SKM-1 treated with dmso at 0.1 percent for 144 hours (cell line): ENCODE results near the gene ID3.

Experiments used
- DNase-seq: peaks from one replicate; lab custom pipeline; 2025; ENCODE audit not compliant: unreplicated experiment; lab: John Stamatoyannopoulos, UW

Gene ID3

DNA sequence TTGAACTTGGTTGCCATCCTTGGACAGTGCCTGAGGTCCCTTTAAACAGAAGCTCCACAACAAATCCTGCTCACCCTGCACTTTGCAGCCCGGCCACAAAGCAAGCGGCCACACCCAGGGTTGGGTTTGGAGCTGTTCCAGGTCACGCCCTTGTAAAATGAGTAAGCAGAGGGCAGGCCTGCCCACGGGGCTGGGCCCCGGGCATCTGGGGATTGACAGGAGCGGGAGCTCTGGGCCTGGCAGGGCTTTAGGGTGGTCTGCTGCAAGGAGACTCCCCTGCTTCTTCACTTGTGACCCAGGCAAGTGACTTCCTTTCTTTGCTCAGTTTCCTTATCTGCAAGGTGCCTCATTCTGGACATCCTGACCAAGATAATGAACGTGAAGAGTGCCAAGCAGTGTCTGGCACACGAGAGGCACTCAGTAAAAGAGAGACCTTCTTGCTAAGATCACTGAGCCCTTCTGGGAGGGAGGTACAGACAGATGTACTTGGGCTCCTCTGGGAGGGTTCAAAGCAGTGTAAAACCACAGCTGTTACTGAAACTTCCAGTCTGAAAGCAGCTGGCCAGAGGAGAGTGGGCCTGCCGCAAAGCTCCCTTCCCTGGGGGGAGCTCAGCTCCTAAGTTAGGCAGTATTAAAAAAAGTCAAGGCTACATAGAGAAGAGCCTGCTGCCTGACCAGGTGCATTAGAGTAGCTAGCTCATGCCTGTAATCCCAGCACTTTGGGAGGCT lies 30.9 kb downstream of the ID3 start:
- peak; percentile 6 for DNase-seq

DNA sequence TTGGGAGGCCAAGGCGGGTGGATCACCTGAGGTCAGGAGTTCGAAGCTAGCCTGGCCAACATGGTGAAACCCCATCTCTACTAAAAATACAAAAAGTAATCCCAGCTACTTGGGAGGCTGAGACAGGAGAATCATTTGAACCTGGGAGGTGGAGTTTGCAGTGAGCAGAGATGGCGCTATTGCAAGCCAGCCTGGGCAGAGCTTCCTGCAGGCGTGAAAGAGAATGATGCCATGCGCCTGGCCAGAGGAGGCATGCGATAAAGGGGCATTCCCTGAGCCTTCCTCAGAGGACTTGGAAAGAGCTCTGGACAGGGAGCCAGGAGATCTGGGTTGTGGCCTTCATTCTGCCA lies 31.4 kb downstream of the ID3 start:
- no peak for DNase-seq

DNA sequence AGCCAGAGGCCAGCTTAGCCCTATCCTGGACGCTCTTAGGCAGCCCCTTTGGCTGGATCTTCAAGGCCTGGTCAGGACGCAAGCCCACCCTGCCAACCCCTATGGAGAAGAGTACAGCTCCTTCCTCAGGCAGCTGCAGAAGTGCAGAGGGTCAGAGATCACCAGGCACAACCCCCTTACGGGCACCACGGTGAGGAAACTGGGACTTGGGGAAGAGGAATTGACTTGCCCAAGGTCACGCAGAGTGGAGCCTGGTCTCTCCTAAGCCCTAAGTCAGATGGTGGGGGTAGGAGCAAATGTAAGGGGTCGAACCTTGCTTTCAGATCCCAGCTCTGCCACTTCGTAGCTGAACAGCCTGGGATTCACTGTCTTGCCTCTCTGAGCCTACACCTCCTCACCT lies 31.9 kb downstream of the ID3 start:
- DNase-seq, result no peak

- DNase-seq, result no peak
Measured at GRCh38 chr1:23526329-23527041, 32.8 kb downstream of the ID3 start.

DNA sequence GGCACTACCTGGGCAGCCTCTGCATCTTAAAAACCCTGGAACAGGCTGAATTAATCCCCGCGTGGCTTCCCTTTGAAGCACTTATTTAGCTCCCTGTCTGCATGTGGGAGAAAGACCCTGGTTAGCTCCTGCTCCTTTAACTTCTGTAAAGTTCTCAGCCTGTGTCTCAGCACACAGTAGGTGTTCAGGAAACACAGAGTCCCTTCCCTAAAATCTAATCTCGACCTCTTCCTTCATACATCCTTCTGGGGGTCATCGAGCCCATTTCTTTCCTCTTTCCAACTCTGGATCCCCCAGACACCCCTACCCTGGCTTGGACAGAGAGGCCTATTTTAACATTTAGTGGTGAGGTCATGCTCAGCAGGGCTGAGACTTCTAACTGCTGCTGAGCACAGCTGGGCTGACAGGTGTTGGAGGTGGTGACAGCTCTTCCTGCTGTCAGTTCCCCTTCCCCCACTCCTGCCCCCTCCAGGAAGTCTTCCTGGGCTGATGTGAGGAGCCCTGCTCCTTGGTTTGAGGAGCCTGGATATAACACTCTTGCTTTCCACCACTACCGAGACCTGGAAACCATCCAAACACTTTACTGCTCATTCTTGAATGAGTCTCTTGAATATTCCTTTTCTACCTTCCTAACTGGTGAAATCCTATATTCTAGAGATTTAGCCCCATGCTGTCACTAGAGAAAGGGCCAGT lies 33.6 kb downstream of the ID3 start:
- no peak for DNase-seq

DNA sequence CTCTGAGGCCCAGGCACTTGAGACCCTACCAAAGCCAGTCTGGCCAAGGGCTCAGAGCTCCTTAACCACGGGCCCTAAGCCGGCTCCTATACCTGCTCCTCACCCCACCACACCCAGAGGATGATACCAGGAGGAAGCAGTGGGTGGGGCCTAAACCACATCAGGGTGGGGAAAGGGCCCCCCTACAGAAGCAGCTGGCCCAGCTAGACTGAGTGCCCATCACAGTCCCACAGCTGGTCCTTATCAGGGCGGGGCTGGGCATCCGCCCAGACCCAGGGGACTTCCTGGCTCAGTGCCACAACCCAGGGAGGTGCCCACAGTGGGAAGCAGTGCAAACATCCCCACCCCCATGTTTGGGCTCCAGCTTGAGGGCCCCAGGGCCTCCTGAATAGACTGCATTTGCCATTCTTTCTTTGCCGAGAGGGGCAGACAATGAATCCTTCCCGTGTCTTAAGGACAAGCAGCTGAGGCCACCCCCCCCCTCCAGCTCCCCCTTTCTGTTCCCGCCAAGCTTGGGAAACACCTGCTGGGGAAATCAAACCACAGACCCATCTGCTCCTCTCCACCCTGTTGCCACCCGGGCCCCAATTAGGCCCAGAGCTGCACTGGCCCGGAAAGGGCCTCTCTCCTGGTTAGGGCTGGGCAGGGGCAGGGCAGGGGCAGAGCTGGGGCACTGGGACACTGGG lies 34.4 kb downstream of the ID3 start:
- DNase-seq, result no peak

GRCh38 chr1:23524163-23524562 lies 35.1 kb downstream of the ID3 start:
- no peak for DNase-seq

DNA sequence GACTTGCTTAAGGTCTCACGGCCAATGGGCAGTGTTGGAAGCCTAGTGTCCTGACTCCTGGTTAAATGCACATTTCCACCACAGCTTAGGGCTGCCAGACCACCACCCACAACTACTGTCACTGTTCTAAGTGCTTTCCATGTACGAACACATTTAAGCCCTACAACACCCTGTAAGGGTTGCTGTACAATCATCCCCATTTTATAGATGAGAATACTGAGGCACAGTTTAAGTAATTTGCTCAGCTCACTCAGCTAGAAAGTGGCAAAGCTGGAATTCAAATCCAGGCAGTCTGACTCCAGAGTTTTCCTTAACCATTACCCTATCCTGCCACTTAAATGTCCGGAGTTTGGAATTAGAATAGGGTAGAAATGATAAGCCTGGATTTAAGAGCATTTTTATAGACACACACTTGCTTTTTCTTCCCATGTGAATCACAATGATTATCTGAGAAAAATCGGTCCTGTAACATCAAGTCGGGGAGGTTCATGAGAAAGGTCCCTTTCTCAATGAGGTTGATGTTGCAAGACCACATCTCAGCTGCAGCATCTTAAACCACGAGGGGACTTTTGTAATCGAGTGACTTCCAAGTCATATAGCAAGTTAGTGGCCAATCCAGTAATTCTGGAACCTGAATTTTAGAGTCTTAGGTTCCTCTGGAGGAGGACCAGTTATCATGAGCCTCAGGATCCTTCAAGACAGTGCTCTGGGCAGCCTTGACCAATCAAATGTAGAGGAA lies 36.9 kb downstream of the ID3 start:
- peak; percentile 62 for DNase-seq

GRCh38 chr1:23521588-23521987 lies 37.7 kb downstream of the ID3 start:
- no peak for DNase-seq

- no peak for DNase-seq
Measured at GRCh38 chr1:23517581-23517980, 41.7 kb downstream of the ID3 start.

- DNase-seq, result no peak
Measured at GRCh38 chr1:23515905-23516304, 43.4 kb downstream of the ID3 start.

DNA sequence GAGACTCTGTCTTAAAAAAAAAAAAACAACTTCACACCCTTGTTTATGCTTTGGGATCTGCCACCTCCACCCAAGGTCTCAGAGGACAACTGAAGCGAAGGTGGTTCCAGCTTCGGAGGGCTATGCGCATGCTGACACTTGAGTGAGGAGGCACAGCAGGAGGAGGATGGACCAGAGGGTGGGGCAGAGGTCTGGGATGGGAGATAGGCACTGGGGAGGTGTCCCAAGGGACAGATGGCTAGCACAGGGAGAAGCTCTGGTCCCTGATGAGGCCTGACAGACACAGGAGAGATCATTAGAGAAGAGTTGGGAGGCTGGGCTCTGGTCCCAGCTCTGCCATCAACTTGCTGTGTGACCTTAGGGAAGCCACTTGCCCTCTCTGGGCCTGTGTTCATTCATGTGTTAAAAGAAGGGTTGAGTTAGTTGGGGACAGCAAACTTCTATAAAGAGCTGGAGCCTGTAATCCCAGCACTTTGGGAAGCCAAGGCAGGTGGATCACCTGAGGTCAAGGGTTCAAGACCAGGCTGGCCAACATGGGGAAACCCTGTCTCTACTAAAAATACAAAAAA lies 45.1 kb downstream of the ID3 start:
- no peak for DNase-seq

DNA sequence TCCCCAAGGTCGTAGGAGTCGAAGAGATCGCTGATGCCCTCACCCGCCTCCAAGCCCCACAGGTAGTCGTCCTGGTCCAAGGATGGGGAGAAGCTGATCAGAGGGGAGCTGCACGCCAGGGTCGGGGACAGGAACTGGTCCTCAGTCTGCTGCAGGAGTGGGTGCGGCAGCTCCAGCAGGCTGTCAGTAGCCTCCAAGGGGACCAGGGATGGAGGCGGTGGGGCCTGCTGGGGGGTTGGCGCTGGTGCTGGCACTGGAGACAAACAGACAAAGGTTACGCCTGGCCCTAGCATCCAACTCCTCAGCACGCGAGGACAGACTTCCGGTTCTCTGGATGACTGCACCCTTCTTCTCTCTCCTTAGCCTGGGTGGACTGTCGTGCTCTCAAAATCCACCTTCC lies 49.4 kb downstream of the ID3 start:
- no peak for DNase-seq
